Nephron progenitor cell (in vitro differentiated cells): ENCODE results near the gene VEGFA.

ENCODE experiments used
- DNase-seq: peaks from one replicate; pipeline ENCODE4 v3.0.0; 2021
- H3K27ac Mint-ChIP-seq: 2 replicates; pipeline ENCODE4 v1.8.0; 2021; ENCODE audit warnings: mild to moderate bottlenecking, moderate library complexity, mixed read lengths
- H3K27me3 Mint-ChIP-seq: 2 replicates; pipeline ENCODE4 v1.8.0; 2021; ENCODE audit warnings: mild to moderate bottlenecking, low read depth, mixed read lengths; ENCODE audit not compliant: poor library complexity
- H3K36me3 Mint-ChIP-seq: 2 replicates; pipeline ENCODE4 v1.8.0; 2021; ENCODE audit warnings: low read depth, mixed read lengths
- H3K4me1 Mint-ChIP-seq: 2 replicates; pipeline ENCODE4 v1.8.0; 2021; ENCODE audit warnings: mixed read lengths
- H3K4me3 Mint-ChIP-seq: 2 replicates; pipeline ENCODE4 v1.8.0; 2021; ENCODE audit warnings: mild to moderate bottlenecking, moderate library complexity, mixed read lengths
- H3K9me3 Mint-ChIP-seq: 2 replicates; pipeline ENCODE4 v1.8.0; 2021; ENCODE audit warnings: mild to moderate bottlenecking, moderate library complexity, mixed read lengths
- CTCF ChIP-seq: fragments of 200-600 bp; sonication (generic); IDR thresholded peaks from 2 replicates; pipeline ENCODE4 v1.5.0; 2021; ENCODE audit warnings: antibody characterized with exemption

The VEGFA gene

GRCh38 chr6:43762410-43762768 lies 7.6 kb upstream of the VEGFA start:
- no peak for TF ChIP-seq CTCF
- Mint-ChIP-seq H3K4me3 (no peak overlapping the region), H3K36me3 (no peaks in the 10 kb centered on the region), H3K27me3 (peaks cover 16% of the 10 kb centered on the region), H3K9me3 (no peaks in the 10 kb centered on the region), H3K27ac (no peak overlapping the region), H3K4me1 (peaks cover 72% of the 10 kb centered on the region)
- no peak for DNase-seq

- no peak for DNase-seq
- no peak overlapping the region for H3K27ac Mint-ChIP-seq
- no peak overlapping the region for H3K4me3 Mint-ChIP-seq
- no peaks in the 10 kb centered on the region for H3K9me3 Mint-ChIP-seq
- H3K4me1 Mint-ChIP-seq: peaks cover 77% of the 10 kb centered on the region
- peaks cover 16% of the 10 kb centered on the region for H3K27me3 Mint-ChIP-seq
- no peaks in the 10 kb centered on the region for H3K36me3 Mint-ChIP-seq
- no peak for TF ChIP-seq CTCF
Observed at GRCh38 chr6:43762966-43763695, 6.9 kb upstream of the VEGFA start.

GRCh38 chr6:43763812-43764522 lies 6.0 kb upstream of the VEGFA start:
- peaks cover 16% of the 10 kb centered on the region for H3K27me3 Mint-ChIP-seq
- peaks cover 71% of the 10 kb centered on the region for H3K4me1 Mint-ChIP-seq
- H3K4me3 Mint-ChIP-seq: no peak overlapping the region
- H3K9me3 Mint-ChIP-seq: no peaks in the 10 kb centered on the region
- H3K27ac Mint-ChIP-seq: no peak overlapping the region
- H3K36me3 Mint-ChIP-seq: no peaks in the 10 kb centered on the region
- no peak for DNase-seq
- TF ChIP-seq CTCF: no peak

- no peaks in the 10 kb centered on the region for H3K36me3 Mint-ChIP-seq
- DNase-seq: no peak
- no peak overlapping the region for H3K4me3 Mint-ChIP-seq
- no peak overlapping the region for H3K27ac Mint-ChIP-seq
- no peaks in the 10 kb centered on the region for H3K9me3 Mint-ChIP-seq
- no peak for TF ChIP-seq CTCF
- peaks cover 74% of the 10 kb centered on the region for H3K4me1 Mint-ChIP-seq
- peaks cover 16% of the 10 kb centered on the region for H3K27me3 Mint-ChIP-seq
Observed at GRCh38 chr6:43764772-43765171, 5.2 kb upstream of the VEGFA start.

GRCh38 chr6:43765776-43766499 lies 4.1 kb upstream of the VEGFA start:
- peaks cover 11% of the 10 kb centered on the region for H3K27me3 Mint-ChIP-seq
- no peak for DNase-seq
- H3K27ac Mint-ChIP-seq: no peak overlapping the region
- no peak for TF ChIP-seq CTCF
- H3K9me3 Mint-ChIP-seq: no peaks in the 10 kb centered on the region
- peaks cover 62% of the 10 kb centered on the region for H3K4me1 Mint-ChIP-seq
- H3K4me3 Mint-ChIP-seq: no peak overlapping the region
- no peaks in the 10 kb centered on the region for H3K36me3 Mint-ChIP-seq
